ENCODE results near the gene RAB18. TPM values are rescaled to one million over a fixed set of nuclear protein-coding genes. Genes with fewer than 3 reads are reported as not detected.

Gene RAB18
- total RNA-seq, 1 experiment from 2014 or later, result 68.1 TPM

DNA sequence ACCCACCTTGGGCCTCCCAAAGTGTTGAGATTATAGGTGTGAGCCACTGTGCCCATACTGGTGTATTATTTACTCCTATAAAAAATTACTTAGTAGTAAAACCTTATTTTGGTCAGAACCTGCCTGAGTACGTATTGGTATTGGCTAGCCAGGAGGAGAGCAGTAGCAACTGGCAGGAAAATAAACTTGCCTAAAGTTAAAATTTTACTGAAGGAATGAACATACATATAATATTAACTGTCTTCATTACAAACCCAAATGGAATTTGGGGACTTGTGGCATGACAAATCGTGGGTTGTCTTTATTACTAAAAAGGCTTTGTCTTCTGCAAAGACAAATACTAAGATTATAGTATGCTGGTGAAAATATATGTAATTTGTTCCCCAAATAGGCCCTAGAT, 8.4 kb downstream of the RAB18 start:
- no peaks in the 10 kb centered on the region for H4K20me1 ChIP-seq (ENCODE audit: insufficient read depth)
- TF ChIP-seq, protein P1, sequence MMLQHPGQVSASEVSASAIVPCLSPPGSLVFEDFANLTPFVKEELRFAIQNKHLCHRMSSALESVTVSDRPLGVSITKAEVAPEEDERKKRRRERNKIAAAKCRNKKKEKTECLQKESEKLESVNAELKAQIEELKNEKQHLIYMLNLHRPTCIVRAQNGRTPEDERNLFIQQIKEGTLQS (IDR thresholded peaks at IDR 0.05), result no peak
- TF ChIP-seq FOSL1 (IDR thresholded peaks at IDR 0.05; ENCODE audit: low read depth) (no peak), CBX3 (IDR thresholded peaks at IDR 0.05; ENCODE audit: low read depth) (no peak), ZNF274 (IDR thresholded peaks at IDR 0.05; ENCODE audit: low read depth, low read length) (no peak), RAD21 (IDR thresholded peaks at IDR 0.05; ENCODE audit: low read depth) (no peak), TCF7L2 (IDR thresholded peaks at IDR 0.05; ENCODE audit: borderline replicate concordance, extremely low read depth, insufficient read depth, insufficient read length) (no peak), EZH2phosphoT487 (IDR thresholded peaks at IDR 0.05; ENCODE audit: borderline replicate concordance) (no peak), SRF (IDR thresholded peaks at IDR 0.05; ENCODE audit: low read depth) (no peak), YY1 (IDR thresholded peaks at IDR 0.05; ENCODE audit: extremely low read depth, insufficient replicate concordance, low read depth, low read length) (no peak), EGR1 (IDR thresholded peaks at IDR 0.05; ENCODE audit: low read depth) (no peak), ZFX (IDR thresholded peaks at IDR 0.05) (no peak), SIN3A (IDR thresholded peaks at IDR 0.05; ENCODE audit: low read depth) (no peak)
- TF ChIP-seq, protein P2, sequence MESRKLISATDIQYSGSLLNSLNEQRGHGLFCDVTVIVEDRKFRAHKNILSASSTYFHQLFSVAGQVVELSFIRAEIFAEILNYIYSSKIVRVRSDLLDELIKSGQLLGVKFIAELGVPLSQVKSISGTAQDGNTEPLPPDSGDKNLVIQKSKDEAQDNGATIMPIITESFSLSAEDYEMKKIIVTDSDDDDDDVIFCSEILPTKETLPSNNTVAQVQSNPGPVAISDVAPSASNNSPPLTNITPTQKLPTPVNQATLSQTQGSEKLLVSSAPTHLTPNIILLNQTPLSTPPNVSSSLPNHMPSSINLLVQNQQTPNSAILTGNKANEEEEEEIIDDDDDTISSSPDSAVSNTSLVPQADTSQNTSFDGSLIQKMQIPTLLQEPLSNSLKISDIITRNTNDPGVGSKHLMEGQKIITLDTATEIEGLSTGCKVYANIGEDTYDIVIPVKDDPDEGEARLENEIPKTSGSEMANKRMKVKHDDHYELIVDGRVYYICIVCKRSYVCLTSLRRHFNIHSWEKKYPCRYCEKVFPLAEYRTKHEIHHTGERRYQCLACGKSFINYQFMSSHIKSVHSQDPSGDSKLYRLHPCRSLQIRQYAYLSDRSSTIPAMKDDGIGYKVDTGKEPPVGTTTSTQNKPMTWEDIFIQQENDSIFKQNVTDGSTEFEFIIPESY (IDR thresholded peaks at IDR 0.05; ENCODE audit: extremely low read depth, insufficient replicate concordance, low read length), result no peak
- TF ChIP-seq, protein P3, sequence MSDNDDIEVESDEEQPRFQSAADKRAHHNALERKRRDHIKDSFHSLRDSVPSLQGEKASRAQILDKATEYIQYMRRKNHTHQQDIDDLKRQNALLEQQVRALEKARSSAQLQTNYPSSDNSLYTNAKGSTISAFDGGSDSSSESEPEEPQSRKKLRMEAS (IDR thresholded peaks at IDR 0.05), result no peak
- no peaks in the 10 kb centered on the region for H3K9me2 ChIP-seq (ENCODE audit: insufficient read depth)
- ChIA-PET RAD21 (ENCODE audit: low non-redundant PET in 1 of 2, low total read pairs in 2 of 2, uncharacterized antibody in 2 of 2, unreplicated experiment in 2 of 2) (no interaction called here), CTCF (no interaction called here), POLR2A (no interaction called here)
- peaks cover 7 to 14% of the 10 kb centered on the region in 2 experiments; a peak in 3 of 4 replicates for H3K36me3 ChIP-seq (ENCODE audit: control insufficient read depth in 1 of 2, insufficient read depth in 2 of 2, low read length in 2 of 2)
- H3K4me3 ChIP-seq (replicated peaks in 1 of 2; ENCODE audit: low read depth in 1 of 2, low read length in 2 of 2), result no peak overlapping the region
- no peak overlapping the region for H3K27ac ChIP-seq (ENCODE audit: low read depth, low read length)
- no peak for ATAC-seq
- H3K79me2 ChIP-seq (ENCODE audit: insufficient read depth, low read length), result peaks cover 94% of the 10 kb centered on the region
- no peak overlapping the region for H3K9ac ChIP-seq (ENCODE audit: low read length)
- no TSS peak for BruUV-seq (replicated peaks)
- no peaks in the 10 kb centered on the region for H3K9me3 ChIP-seq (ENCODE audit: control insufficient read depth in 1 of 2, insufficient read depth in 1 of 2, low read depth in 1 of 2, low read length in 2 of 2)
- H2AFZ ChIP-seq (ENCODE audit: low read depth, low read length, poor library complexity, severe bottlenecking), result no peak overlapping the region
- no peaks in the 10 kb centered on the region for H3K27me3 ChIP-seq (ENCODE audit: insufficient read depth, low read length)
- no peak overlapping the region for H3K4me2 ChIP-seq (ENCODE audit: low read length)
- intact Hi-C loops (cut with micrococcal nuclease), result no loop called here
- H3K4me1 ChIP-seq (ENCODE audit: control insufficient read depth in 1 of 2, insufficient read depth in 2 of 2, low read length in 2 of 2), result no peaks in the 10 kb centered on the region
- no peak for DNase-seq (ENCODE audit: low read depth, low spot score)

All from HCT116 (cell line).